Vagina (tissue), 2 donors: Measurements from ENCODE around the gene SCAF8. TPM values are rescaled to one million over a fixed set of nuclear protein-coding genes. Genes with fewer than 3 reads are reported as not detected.
"Not testable (repeated sequence)": the region's sequence is repeated elsewhere in the genome, so short reads cannot be mapped to it uniquely, and the experiment has no call there.

ENCODE experiments used
- DNase-seq, 2 donors: peaks; one replicate each; pipeline ENCODE4 v3.0.0-alpha.2; 2017; ENCODE audit errors: extremely low spot score in 2 of 2
- H3K27ac ChIP-seq: fragments of 200-600 bp; sonication (generic); one replicate; pipeline ENCODE4 v1.5.1; 2019
- H3K27me3 ChIP-seq: fragments of 200-600 bp; sonication (generic); one replicate; pipeline ENCODE4 v1.5.1; 2019
- H3K36me3 ChIP-seq, 2 donors: fragments of 200-600 bp; sonication (generic); one replicate each; pipeline ENCODE4 v1.5.1; 2017 to 2019
- H3K4me1 ChIP-seq: fragments of 200-600 bp; sonication (generic); one replicate; pipeline ENCODE4 v1.5.1; 2019
- H3K4me3 ChIP-seq, 2 donors: fragments of 200-600 bp; sonication (generic); 1 replicate in 1 of 2; 2 replicates in 1 of 2; pipeline ENCODE4 v1.5.1; 2016 to 2019
- H3K9me3 ChIP-seq: fragments of 200-600 bp; sonication (generic); one replicate; pipeline ENCODE4 v1.5.1; 2019
- POLR2A ChIP-seq, 2 donors: fragments of 450-650 bp; IDR thresholded peaks; one replicate each; pipeline ENCODE4 v1.6.1; 2017; ENCODE audit warnings: antibody characterized with exemption in 2 of 2, mild to moderate bottlenecking in 2 of 2, moderate library complexity in 2 of 2
- POLR2AphosphoS5 ChIP-seq, 2 donors: sonication (generic); formaldehyde crosslinking; IDR thresholded peaks; one replicate each; pipeline ENCODE4 v1.9.0; 2017; ENCODE audit warnings: antibody characterized with exemption in 2 of 2, mild to moderate bottlenecking in 2 of 2, low read depth in 1 of 2; ENCODE audit not compliant: insufficient read depth in 1 of 2
- intact Hi-C: fragments of 100-400 bp; cut with DNase I; formaldehyde crosslinking; loops from one replicate; pipeline ENCODE4 v1.15.1; 2023
- total RNA-seq: library from RNA; depleted of rRNA; stranded (reverse); fragments of >200 nt; gene quantifications from one replicate; pipeline ENCODE4 v1.2.3, GENCODE V29; 2016
- TF ChIP-seq, protein P1 (sequence below), 3 experiments: fragments of 450-650 bp in 2 of 3; fragments of 200-600 bp in 1 of 3; sonication (generic) in 1 of 3; IDR thresholded peaks; one replicate each; pipeline ENCODE4 v1.5.1; 2017 to 2019; ENCODE audit warnings: antibody characterized with exemption in 3 of 3, mild to moderate bottlenecking in 2 of 3, moderate library complexity in 2 of 3

Gene SCAF8
- total RNA-seq, 1 donor from 2014 or later, result 37.8 TPM

DNA sequence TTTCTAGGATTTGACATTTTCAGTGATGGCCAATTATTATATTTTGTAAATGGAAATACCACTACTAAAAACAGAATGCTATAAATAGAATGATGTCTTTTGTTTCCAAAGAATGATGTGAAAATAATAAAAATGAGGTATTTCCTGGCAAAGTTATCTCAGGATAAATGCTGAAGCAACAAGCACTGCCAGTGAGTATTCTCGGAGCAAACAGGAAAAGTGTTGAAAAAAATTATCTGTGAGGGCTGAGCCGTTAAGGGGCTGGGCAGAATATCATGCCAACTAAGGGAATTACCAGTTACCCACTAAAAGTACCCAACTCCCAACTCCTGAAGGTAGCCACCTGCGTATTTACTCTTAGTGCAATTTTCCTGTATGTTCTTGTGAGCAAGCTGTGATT lies 23.6 kb upstream of the SCAF8 start:
- no peak for TF ChIP-seq POLR2A (IDR thresholded peaks at IDR 0.05)
- no peak for TF ChIP-seq POLR2AphosphoS5 (IDR thresholded peaks at IDR 0.05; ENCODE audit: insufficient read depth in 1 of 2, low read depth in 1 of 2)
- TF ChIP-seq, protein P1, sequence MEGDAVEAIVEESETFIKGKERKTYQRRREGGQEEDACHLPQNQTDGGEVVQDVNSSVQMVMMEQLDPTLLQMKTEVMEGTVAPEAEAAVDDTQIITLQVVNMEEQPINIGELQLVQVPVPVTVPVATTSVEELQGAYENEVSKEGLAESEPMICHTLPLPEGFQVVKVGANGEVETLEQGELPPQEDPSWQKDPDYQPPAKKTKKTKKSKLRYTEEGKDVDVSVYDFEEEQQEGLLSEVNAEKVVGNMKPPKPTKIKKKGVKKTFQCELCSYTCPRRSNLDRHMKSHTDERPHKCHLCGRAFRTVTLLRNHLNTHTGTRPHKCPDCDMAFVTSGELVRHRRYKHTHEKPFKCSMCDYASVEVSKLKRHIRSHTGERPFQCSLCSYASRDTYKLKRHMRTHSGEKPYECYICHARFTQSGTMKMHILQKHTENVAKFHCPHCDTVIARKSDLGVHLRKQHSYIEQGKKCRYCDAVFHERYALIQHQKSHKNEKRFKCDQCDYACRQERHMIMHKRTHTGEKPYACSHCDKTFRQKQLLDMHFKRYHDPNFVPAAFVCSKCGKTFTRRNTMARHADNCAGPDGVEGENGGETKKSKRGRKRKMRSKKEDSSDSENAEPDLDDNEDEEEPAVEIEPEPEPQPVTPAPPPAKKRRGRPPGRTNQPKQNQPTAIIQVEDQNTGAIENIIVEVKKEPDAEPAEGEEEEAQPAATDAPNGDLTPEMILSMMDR (IDR thresholded peaks at IDR 0.05), result no peak
- Histone ChIP-seq H3K9me3 (no peaks in the 10 kb centered on the region), H3K36me3 (no peaks in the 10 kb centered on the region), H3K27me3 (no peaks in the 10 kb centered on the region), H3K4me3 (no peak overlapping the region), H3K4me1 (no peaks in the 10 kb centered on the region), H3K27ac (no peak overlapping the region)
- DNase-seq, result no peak
- intact Hi-C loops, result no loop called here

DNA sequence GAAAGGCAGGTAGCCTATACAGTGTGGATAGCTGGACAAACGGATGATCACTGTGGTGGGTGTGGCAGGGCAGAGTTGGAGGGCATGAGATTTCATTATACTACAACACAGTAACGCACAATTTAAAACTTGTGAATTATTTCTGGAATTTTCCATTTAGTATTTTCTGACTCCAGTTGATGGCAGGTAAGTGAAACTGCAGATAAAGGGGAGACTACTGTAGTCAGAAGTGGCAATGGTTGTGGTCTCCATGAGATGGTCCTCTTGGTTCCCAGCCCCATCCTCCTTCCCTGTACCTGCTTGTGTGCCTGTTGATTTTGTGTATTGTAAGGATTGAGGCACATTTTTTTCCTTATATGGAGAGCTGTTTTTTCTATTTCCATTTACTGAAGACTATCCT lies 22.5 kb upstream of the SCAF8 start:
- intact Hi-C loops, result no loop called here
- no peak for DNase-seq
- H3K9me3 ChIP-seq, result no peaks in the 10 kb centered on the region
- no peaks in the 10 kb centered on the region for H3K27me3 ChIP-seq
- H3K27ac ChIP-seq, result no peak overlapping the region
- no peak overlapping the region for H3K4me3 ChIP-seq
- no peaks in the 10 kb centered on the region for H3K36me3 ChIP-seq
- H3K4me1 ChIP-seq, result no peaks in the 10 kb centered on the region
- TF ChIP-seq, protein P1 (IDR thresholded peaks at IDR 0.05), result no peak
- TF ChIP-seq POLR2A (IDR thresholded peaks at IDR 0.05), result no peak
- no peak for TF ChIP-seq POLR2AphosphoS5 (IDR thresholded peaks at IDR 0.05; ENCODE audit: insufficient read depth in 1 of 2, low read depth in 1 of 2)

DNA sequence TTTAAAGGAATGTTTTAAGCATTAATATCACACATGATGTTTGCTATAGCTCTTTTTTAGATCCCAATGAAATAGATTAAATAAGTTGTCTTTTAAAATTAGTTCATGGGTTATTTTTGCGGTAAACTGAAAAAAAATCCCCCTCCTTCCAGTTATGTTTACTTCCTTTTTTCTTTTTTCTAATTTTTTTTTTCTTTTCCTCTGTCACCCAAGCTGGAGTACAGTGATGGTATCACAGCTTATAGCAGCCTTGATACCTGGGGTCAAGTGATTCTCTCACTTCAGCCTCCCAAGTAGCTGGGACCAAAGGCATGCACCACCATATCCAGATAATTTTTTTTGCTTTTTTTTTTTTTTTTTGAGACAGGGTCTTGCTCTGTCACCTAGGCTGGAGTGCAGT lies 17.8 kb upstream of the SCAF8 start:
- no peaks in the 10 kb centered on the region for H3K4me1 ChIP-seq
- H3K36me3 ChIP-seq, result no peaks in the 10 kb centered on the region
- H3K9me3 ChIP-seq, result no peaks in the 10 kb centered on the region
- no peak for DNase-seq
- intact Hi-C loops, result no loop called here
- H3K4me3 ChIP-seq, result no peak overlapping the region
- no peaks in the 10 kb centered on the region for H3K27me3 ChIP-seq
- no peak overlapping the region for H3K27ac ChIP-seq
- TF ChIP-seq, protein P1 (IDR thresholded peaks at IDR 0.05), result no peak
- TF ChIP-seq POLR2A (IDR thresholded peaks at IDR 0.05) (no peak), POLR2AphosphoS5 (IDR thresholded peaks at IDR 0.05; ENCODE audit: insufficient read depth in 1 of 2, low read depth in 1 of 2) (no peak)

DNA sequence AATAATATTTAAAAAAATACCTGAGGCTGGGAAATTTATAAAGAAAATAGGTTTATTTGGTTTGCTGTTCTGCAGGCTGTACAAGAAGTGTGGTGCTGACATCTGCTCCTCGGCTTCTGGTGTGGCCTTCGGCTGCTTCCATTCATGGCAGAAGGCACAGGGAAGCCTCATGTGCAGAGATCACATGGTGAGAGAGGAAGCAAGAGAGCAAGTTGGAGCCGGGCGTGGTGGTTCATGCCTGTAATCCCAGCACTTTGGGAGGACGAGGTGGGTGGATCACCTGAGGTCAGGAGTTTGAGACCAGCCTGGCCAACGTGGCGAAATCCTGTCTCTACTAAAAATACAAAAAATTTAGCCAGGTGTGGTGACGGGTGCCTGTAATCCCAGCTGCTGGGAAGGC lies 16.9 kb upstream of the SCAF8 start:
- H3K4me1 ChIP-seq, DNase-seq, H3K27me3 ChIP-seq, intact Hi-C loops, H3K36me3 ChIP-seq, H3K4me3 ChIP-seq, H3K27ac ChIP-seq, H3K9me3 ChIP-seq: not testable (repeated sequence)

DNA sequence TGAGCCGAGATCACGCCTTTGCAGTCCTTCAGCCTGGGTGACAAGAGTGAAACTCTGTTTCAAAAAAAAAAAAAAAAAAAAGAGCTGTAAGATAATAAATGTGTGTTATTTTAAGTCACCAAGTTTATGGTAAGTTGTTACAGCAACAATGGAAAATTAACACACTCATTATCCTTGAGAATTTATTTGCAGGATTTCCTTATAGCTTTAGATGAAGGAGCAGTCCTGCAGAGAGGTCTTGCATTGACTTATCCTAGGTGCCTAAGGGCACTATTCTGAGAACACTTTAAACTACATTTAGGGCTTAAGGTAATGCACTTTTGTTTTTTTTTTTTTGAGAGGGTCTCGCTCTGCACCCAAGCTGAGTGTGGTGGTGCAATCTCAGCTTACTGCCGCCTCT lies 13.8 kb upstream of the SCAF8 start:
- Histone ChIP-seq H3K4me3 (no peak overlapping the region), H3K27me3 (no peaks in the 10 kb centered on the region), H3K27ac (no peak overlapping the region), H3K9me3 (no peaks in the 10 kb centered on the region), H3K36me3 (no peaks in the 10 kb centered on the region), H3K4me1 (no peaks in the 10 kb centered on the region)
- no peak for DNase-seq
- TF ChIP-seq POLR2A (IDR thresholded peaks at IDR 0.05) (no peak), POLR2AphosphoS5 (IDR thresholded peaks at IDR 0.05; ENCODE audit: insufficient read depth in 1 of 2, low read depth in 1 of 2) (no peak)
- TF ChIP-seq, protein P1 (IDR thresholded peaks at IDR 0.05), result no peak
- intact Hi-C loops, result no loop called here

DNA sequence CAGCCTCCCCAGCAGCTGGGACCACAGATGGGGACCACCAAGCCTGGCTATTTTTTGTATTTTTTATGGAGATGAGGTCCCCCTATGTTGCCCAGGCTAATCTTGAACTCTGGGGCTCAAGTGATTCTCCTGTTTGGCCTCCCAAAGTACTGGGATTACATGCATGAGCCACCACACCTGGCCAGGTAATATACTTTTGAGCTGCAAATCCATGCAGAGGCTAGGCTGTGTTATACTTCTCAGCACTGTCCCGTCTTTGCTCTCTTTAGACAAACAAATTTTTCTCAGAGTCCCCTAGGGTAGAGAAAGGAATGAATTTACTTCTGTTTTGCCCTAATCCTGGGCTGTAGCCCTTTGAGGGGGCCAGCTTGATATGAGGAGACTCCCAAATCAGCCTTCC lies 13.4 kb upstream of the SCAF8 start:
- TF ChIP-seq POLR2AphosphoS5 (IDR thresholded peaks at IDR 0.05; ENCODE audit: insufficient read depth in 1 of 2, low read depth in 1 of 2) (no peak), POLR2A (IDR thresholded peaks at IDR 0.05) (no peak)
- TF ChIP-seq, protein P1 (IDR thresholded peaks at IDR 0.05), result no peak

More for the DNA sequence above, 13.4 kb upstream of the SCAF8 start:
- DNase-seq, result no peak
- Histone ChIP-seq H3K9me3 (no peaks in the 10 kb centered on the region), H3K36me3 (no peaks in the 10 kb centered on the region), H3K27me3 (no peaks in the 10 kb centered on the region), H3K27ac (no peak overlapping the region), H3K4me1 (no peaks in the 10 kb centered on the region), H3K4me3 (no peak overlapping the region)
- intact Hi-C loops, result no loop called here
